WERI-Rb-1 (cell line): ENCODE measurements around the gene CYB561D1.
"Not testable (repeated sequence)": the region's sequence is repeated elsewhere in the genome, so short reads cannot be mapped to it uniquely, and the experiment has no call there.

ENCODE experiments used
- DNase-seq: peaks from one replicate; pipeline ENCODE4 v3.0.0-alpha.2; 2020
- H3K27ac ChIP-seq: fragments of 250-450 bp; sonication (Bioruptor Pico); 2 replicates; pipeline ENCODE4 v1.5.1; 2020; ENCODE audit warnings: mild to moderate bottlenecking, moderate library complexity
- H3K27me3 ChIP-seq: fragments of 250-450 bp; sonication (Bioruptor Pico); 2 replicates; pipeline ENCODE4 v1.5.1; 2021; ENCODE audit warnings: mild to moderate bottlenecking, low read depth, moderate library complexity; ENCODE audit not compliant: insufficient read depth, severe bottlenecking
- H3K36me3 ChIP-seq: fragments of 250-450 bp; sonication (Bioruptor Pico); 2 replicates; pipeline ENCODE4 v1.5.1; 2020; ENCODE audit warnings: mild to moderate bottlenecking, moderate library complexity
- H3K4me3 ChIP-seq: 2 replicates; pipeline ENCODE4 v1.5.1; 2011; ENCODE audit warnings: low read depth, mild to moderate bottlenecking, control low read depth, low read length
- H3K9me3 ChIP-seq: fragments of 250-450 bp; sonication (Bioruptor Pico); 2 replicates; pipeline ENCODE4 v1.5.1; 2021; ENCODE audit warnings: mild to moderate bottlenecking, moderate library complexity; ENCODE audit not compliant: severe bottlenecking
- CTCF ChIP-seq: IDR thresholded peaks from 2 replicates; pipeline ENCODE4 v1.5.1; 2011; ENCODE audit warnings: low read depth, mild to moderate bottlenecking, control low read depth, inconsistent platforms, low read length

Gene CYB561D1

GRCh38 chr1:109468903-109469302 lies 25.0 kb upstream of the CYB561D1 start:
- Histone ChIP-seq H3K9me3 (no peaks in the 10 kb centered on the region), H3K27ac (no peak overlapping the region), H3K36me3 (no peaks in the 10 kb centered on the region), H3K27me3 (peaks cover 32% of the 10 kb centered on the region), H3K4me3 (no peak overlapping the region)
- no peak for TF ChIP-seq CTCF
- no peak for DNase-seq

- Histone ChIP-seq H3K36me3 (no peaks in the 10 kb centered on the region), H3K9me3 (no peaks in the 10 kb centered on the region), H3K4me3 (no peak overlapping the region), H3K27ac (no peak overlapping the region), H3K27me3 (peaks cover 28% of the 10 kb centered on the region)
- no peak for DNase-seq
- TF ChIP-seq CTCF = no peak
Measured at GRCh38 chr1:109470245-109470644, 23.6 kb upstream of the CYB561D1 start.

- Histone ChIP-seq H3K4me3 (no peak overlapping the region), H3K27ac (no peak overlapping the region), H3K36me3 (no peaks in the 10 kb centered on the region), H3K27me3 (peaks cover 11% of the 10 kb centered on the region), H3K9me3 (no peaks in the 10 kb centered on the region)
- DNase-seq = no peak
- TF ChIP-seq CTCF = no peak
Measured at GRCh38 chr1:109472779-109473178, 21.1 kb upstream of the CYB561D1 start.

GRCh38 chr1:109473284-109474057 lies 20.4 kb upstream of the CYB561D1 start:
- not testable (repeated sequence) for H3K36me3 ChIP-seq, DNase-seq, H3K9me3 ChIP-seq, H3K27ac ChIP-seq, H3K4me3 ChIP-seq
- peaks cover 11% of the 10 kb centered on the region for H3K27me3 ChIP-seq

GRCh38 chr1:109474697-109475096 lies 19.2 kb upstream of the CYB561D1 start:
- peaks cover 11% of the 10 kb centered on the region for H3K27me3 ChIP-seq

GRCh38 chr1:109475261-109475660 lies 18.6 kb upstream of the CYB561D1 start:
- Histone ChIP-seq H3K27ac (no peak overlapping the region), H3K27me3 (peaks cover 10% of the 10 kb centered on the region), H3K4me3 (no peak overlapping the region), H3K36me3 (no peaks in the 10 kb centered on the region), H3K9me3 (no peaks in the 10 kb centered on the region)
- no peak for TF ChIP-seq CTCF
- no peak for DNase-seq

More at GRCh38 chr1:109474697-109475096, 19.2 kb upstream of the CYB561D1 start:
- no peak for TF ChIP-seq CTCF
- DNase-seq = no peak
- Histone ChIP-seq H3K4me3 (no peak overlapping the region), H3K27ac (no peak overlapping the region), H3K36me3 (no peaks in the 10 kb centered on the region), H3K9me3 (no peaks in the 10 kb centered on the region)
